Neural progenitor cell (in vitro differentiated cells): ENCODE measurements around the gene CRK.

Experiments
- CTCF ChIP-seq: fragments of 200-600 bp; sonication (generic); IDR thresholded peaks from 2 replicates; pipeline ENCODE4 v1.5.1; 2017; ENCODE audit warnings: antibody characterized with exemption, mild to moderate bottlenecking
- EZH2phosphoT487 ChIP-seq: fragments of 200-600 bp; sonication (generic); IDR thresholded peaks from 2 replicates; pipeline ENCODE4 v1.6.1; 2017; ENCODE audit warnings: antibody characterized with exemption

GRCh38 chr17:1455291-1455796 is 688 bp downstream of the CRK start:
- TF ChIP-seq CTCF (peak; percentile 61), EZH2phosphoT487 (no peak)
